GM12878 (cell line): ENCODE data around the gene PHKA1. TPM values are rescaled to one million over a fixed set of nuclear protein-coding genes. Genes with fewer than 3 reads are reported as not detected.

ENCODE experiments used
- ESRRA ChIP-seq: IDR thresholded peaks from 2 replicates; pipeline ENCODE4 v1.6.1; 2012; ENCODE audit warnings: mild to moderate bottlenecking, low read length, improper control_type of control experiment
- HDAC2 ChIP-seq: fragments of 200-600 bp; sonication (generic); IDR thresholded peaks from 2 replicates; pipeline ENCODE4 v1.6.1; 2017
- LARP7 ChIP-seq: fragments of 450-650 bp; IDR thresholded peaks from 2 replicates; pipeline ENCODE4 v1.6.1; 2017; ENCODE audit warnings: mild to moderate bottlenecking
- NFYA ChIP-seq: IDR thresholded peaks from 2 replicates; pipeline ENCODE4 v1.6.1; 2011; ENCODE audit warnings: low read depth, mild to moderate bottlenecking, low read length, improper control_type of control experiment, borderline replicate concordance
- NRF1 ChIP-seq: conservative IDR thresholded peaks from 2 replicates; pipeline ENCODE4 v1.6.1; 2011; ENCODE audit warnings: mild to moderate bottlenecking, low read depth, low read length, improper control_type of control experiment
- POLR2A ChIP-seq: IDR thresholded peaks from 2 replicates; pipeline ENCODE4 v1.6.1; 2011; ENCODE audit warnings: low read depth, mild to moderate bottlenecking, low read length
- RB1 ChIP-seq: fragments of 450-650 bp; formaldehyde crosslinking; IDR thresholded peaks from 2 replicates; pipeline ENCODE4 v1.6.1; 2017; ENCODE audit warnings: mild to moderate bottlenecking, borderline replicate concordance
- ZNF24 ChIP-seq: fragments of 450-650 bp; IDR thresholded peaks from 2 replicates; pipeline ENCODE4 v1.6.1; 2017; ENCODE audit warnings: antibody characterized with exemption, mild to moderate bottlenecking
- polyA plus RNA-seq, 11 experiments: library from polyadenylated mRNA; depleted of rRNA in 4 of 11; unstranded in 6 of 11; stranded (reverse) in 5 of 11; fragments of >200 nt; fragmentation: Nextera tagmentation in 4 of 11; fragmentation: Illumina TruSeq in 1 of 11; extraction: Ambion mirVana in 4 of 11; extraction: Trizol in 1 of 11; gene quantifications; 1 replicate in 1 of 11; 2 replicates in 10 of 11; pipeline versions ENCODE4 v1.2.1 to v1.2.3, GENCODE V29; 2011 to 2016; ENCODE audit warnings: inconsistent platforms in 2 of 11, missing spikeins in 2 of 11, low read depth in 1 of 11
- total RNA-seq, 4 experiments: library from RNA; depleted of rRNA in 3 of 4; stranded (reverse); fragments of >200 nt in 3 of 4; fragmentation: Illumina TruSeq in 1 of 4; extraction: Trizol in 1 of 4; gene quantifications; 2 replicates each; pipeline versions ENCODE4 v1.2.1 to v1.2.3, GENCODE V29; 2013 to 2021
- TF ChIP-seq, protein P1 (sequence below): IDR thresholded peaks from 2 replicates; pipeline ENCODE4 v1.6.1; 2012; ENCODE audit warnings: improper control_type of control experiment, low read depth, low read length; ENCODE audit not compliant: insufficient replicate concordance

PHKA1 gene
- total and polyA plus RNA-seq, 10 of the 15 experiments (the other 5 are each of a cell fraction or from before 2014, with no cell fraction given) = under 0.01 to 0.15 (median 0.05) TPM; not detected in 4

- TF ChIP-seq, protein P1, sequence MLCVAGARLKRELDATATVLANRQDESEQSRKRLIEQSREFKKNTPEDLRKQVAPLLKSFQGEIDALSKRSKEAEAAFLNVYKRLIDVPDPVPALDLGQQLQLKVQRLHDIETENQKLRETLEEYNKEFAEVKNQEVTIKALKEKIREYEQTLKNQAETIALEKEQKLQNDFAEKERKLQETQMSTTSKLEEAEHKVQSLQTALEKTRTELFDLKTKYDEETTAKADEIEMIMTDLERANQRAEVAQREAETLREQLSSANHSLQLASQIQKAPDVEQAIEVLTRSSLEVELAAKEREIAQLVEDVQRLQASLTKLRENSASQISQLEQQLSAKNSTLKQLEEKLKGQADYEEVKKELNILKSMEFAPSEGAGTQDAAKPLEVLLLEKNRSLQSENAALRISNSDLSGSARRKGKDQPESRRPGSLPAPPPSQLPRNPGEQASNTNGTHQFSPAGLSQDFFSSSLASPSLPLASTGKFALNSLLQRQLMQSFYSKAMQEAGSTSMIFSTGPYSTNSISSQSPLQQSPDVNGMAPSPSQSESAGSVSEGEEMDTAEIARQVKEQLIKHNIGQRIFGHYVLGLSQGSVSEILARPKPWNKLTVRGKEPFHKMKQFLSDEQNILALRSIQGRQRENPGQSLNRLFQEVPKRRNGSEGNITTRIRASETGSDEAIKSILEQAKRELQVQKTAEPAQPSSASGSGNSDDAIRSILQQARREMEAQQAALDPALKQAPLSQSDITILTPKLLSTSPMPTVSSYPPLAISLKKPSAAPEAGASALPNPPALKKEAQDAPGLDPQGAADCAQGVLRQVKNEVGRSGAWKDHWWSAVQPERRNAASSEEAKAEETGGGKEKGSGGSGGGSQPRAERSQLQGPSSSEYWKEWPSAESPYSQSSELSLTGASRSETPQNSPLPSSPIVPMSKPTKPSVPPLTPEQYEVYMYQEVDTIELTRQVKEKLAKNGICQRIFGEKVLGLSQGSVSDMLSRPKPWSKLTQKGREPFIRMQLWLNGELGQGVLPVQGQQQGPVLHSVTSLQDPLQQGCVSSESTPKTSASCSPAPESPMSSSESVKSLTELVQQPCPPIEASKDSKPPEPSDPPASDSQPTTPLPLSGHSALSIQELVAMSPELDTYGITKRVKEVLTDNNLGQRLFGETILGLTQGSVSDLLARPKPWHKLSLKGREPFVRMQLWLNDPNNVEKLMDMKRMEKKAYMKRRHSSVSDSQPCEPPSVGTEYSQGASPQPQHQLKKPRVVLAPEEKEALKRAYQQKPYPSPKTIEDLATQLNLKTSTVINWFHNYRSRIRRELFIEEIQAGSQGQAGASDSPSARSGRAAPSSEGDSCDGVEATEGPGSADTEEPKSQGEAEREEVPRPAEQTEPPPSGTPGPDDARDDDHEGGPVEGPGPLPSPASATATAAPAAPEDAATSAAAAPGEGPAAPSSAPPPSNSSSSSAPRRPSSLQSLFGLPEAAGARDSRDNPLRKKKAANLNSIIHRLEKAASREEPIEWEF = no peak
- TF ChIP-seq HDAC2 (no peak), LARP7 (no peak), RB1 (no peak), NFYA (no peak), NRF1 (no peak), ZNF24 (no peak), POLR2A (no peak), ESRRA (no peak)
Observed at GRCh38 chrX:72568406-72569092, 145.6 kb downstream of the PHKA1 start (continued).
